Tibial nerve (tissue), 4 donors: Measurements from ENCODE around the gene CANT1.

Source experiments
- CTCF ChIP-seq, 5 experiments: fragments of 200-600 bp in 3 of 5; fragments of 450-650 bp in 2 of 5; sonication (generic) in 3 of 5; IDR thresholded peaks; one replicate each; pipeline ENCODE4 v1.5.1; 2016 to 2019; ENCODE audit warnings: antibody characterized with exemption in 5 of 5, mild to moderate bottlenecking in 3 of 5, moderate library complexity in 2 of 5
- EP300 ChIP-seq, 2 donors: sonication (generic); formaldehyde crosslinking; IDR thresholded peaks; one replicate each; pipeline ENCODE4 v1.6.1; 2017; ENCODE audit warnings: antibody characterized with exemption in 2 of 2, mild to moderate bottlenecking in 1 of 2
- POLR2A ChIP-seq, 2 donors: fragments of 450-650 bp; IDR thresholded peaks; one replicate each; pipeline ENCODE4 v1.6.1; 2017; ENCODE audit warnings: antibody characterized with exemption in 2 of 2, mild to moderate bottlenecking in 2 of 2, moderate library complexity in 2 of 2

- TF ChIP-seq CTCF (IDR thresholded peaks at IDR 0.05) (peak; percentile 84 to 97 (median 90)), POLR2A (IDR thresholded peaks at IDR 0.05) (no peak), EP300 (IDR thresholded peaks at IDR 0.05) (peak; percentile 16 to 64)
Observed at GRCh38 chr17:78970834-78971755, 38.5 kb downstream of the CANT1 start.
